Suprapubic skin (tissue), 4 donors: Measurements from ENCODE around the gene GGT1.
"Not testable (repeated sequence)": the region's sequence is repeated elsewhere in the genome, so short reads cannot be mapped to it uniquely, and the experiment has no call there.

Source experiments
- EP300 ChIP-seq: sonication (generic); formaldehyde crosslinking; IDR thresholded peaks from one replicate; pipeline ENCODE4 v1.6.1; 2017; ENCODE audit warnings: antibody characterized with exemption
- POLR2A ChIP-seq, 2 donors: fragments of 450-650 bp; IDR thresholded peaks; one replicate each; pipeline ENCODE4 v1.6.1; 2017; ENCODE audit warnings: antibody characterized with exemption in 2 of 2, mild to moderate bottlenecking in 2 of 2, moderate library complexity in 2 of 2
- POLR2AphosphoS5 ChIP-seq, 3 donors: sonication (generic); formaldehyde crosslinking; IDR thresholded peaks; one replicate each; pipeline ENCODE4 v1.6.1; 2017; ENCODE audit warnings: antibody characterized with exemption in 3 of 3
- TF ChIP-seq, protein P1 (sequence below), 2 donors: fragments of 200-600 bp in 1 of 2; fragments of 450-650 bp in 1 of 2; sonication (generic) in 1 of 2; IDR thresholded peaks; one replicate each; pipeline ENCODE4 v1.5.1; 2016 to 2019; ENCODE audit warnings: antibody characterized with exemption in 2 of 2, mild to moderate bottlenecking in 1 of 2, moderate library complexity in 1 of 2

GRCh38 chr22:24599958-24600715 lies 2.9 kb upstream of the GGT1 start:
- TF ChIP-seq POLR2A (IDR thresholded peaks at IDR 0.05); EP300; POLR2AphosphoS5 (IDR thresholded peaks at IDR 0.05): not testable (repeated sequence)
- TF ChIP-seq, protein P1, sequence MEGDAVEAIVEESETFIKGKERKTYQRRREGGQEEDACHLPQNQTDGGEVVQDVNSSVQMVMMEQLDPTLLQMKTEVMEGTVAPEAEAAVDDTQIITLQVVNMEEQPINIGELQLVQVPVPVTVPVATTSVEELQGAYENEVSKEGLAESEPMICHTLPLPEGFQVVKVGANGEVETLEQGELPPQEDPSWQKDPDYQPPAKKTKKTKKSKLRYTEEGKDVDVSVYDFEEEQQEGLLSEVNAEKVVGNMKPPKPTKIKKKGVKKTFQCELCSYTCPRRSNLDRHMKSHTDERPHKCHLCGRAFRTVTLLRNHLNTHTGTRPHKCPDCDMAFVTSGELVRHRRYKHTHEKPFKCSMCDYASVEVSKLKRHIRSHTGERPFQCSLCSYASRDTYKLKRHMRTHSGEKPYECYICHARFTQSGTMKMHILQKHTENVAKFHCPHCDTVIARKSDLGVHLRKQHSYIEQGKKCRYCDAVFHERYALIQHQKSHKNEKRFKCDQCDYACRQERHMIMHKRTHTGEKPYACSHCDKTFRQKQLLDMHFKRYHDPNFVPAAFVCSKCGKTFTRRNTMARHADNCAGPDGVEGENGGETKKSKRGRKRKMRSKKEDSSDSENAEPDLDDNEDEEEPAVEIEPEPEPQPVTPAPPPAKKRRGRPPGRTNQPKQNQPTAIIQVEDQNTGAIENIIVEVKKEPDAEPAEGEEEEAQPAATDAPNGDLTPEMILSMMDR (IDR thresholded peaks at IDR 0.05), result not testable (repeated sequence)
